Stimulated activated memory B cell treated with anti-CD40 and anti-IgM and Interleukin-4, amounts not matched to agents 10 μg/mL and 1 μg/mL and 100 μg/mL, for 72 hours (primary cell): Measurements from ENCODE around the gene FDX2.

Experiments used
- ATAC-seq: fragments of 150-1000 bp; cut with Tn5 transposase; 2 replicates; pipeline ENCODE4 v1.10.0; 2021
- H3K27ac Mint-ChIP-seq: one replicate; pipeline ENCODE4 v1.8.0; 2022; ENCODE audit warnings: mild to moderate bottlenecking, mixed read lengths
- H3K27me3 Mint-ChIP-seq: one replicate; pipeline ENCODE4 v1.8.0; 2022; ENCODE audit warnings: mixed read lengths
- H3K36me3 Mint-ChIP-seq: one replicate; pipeline ENCODE4 v1.8.0; 2022; ENCODE audit warnings: mixed read lengths
- H3K4me1 Mint-ChIP-seq: one replicate; pipeline ENCODE4 v1.8.0; 2022; ENCODE audit warnings: mixed read lengths
- H3K4me3 Mint-ChIP-seq: one replicate; pipeline ENCODE4 v1.8.0; 2022; ENCODE audit warnings: mild to moderate bottlenecking, moderate library complexity, mixed read lengths
- H3K9me3 Mint-ChIP-seq: one replicate; pipeline ENCODE4 v1.8.0; 2022; ENCODE audit warnings: mixed read lengths

Gene FDX2

DNA sequence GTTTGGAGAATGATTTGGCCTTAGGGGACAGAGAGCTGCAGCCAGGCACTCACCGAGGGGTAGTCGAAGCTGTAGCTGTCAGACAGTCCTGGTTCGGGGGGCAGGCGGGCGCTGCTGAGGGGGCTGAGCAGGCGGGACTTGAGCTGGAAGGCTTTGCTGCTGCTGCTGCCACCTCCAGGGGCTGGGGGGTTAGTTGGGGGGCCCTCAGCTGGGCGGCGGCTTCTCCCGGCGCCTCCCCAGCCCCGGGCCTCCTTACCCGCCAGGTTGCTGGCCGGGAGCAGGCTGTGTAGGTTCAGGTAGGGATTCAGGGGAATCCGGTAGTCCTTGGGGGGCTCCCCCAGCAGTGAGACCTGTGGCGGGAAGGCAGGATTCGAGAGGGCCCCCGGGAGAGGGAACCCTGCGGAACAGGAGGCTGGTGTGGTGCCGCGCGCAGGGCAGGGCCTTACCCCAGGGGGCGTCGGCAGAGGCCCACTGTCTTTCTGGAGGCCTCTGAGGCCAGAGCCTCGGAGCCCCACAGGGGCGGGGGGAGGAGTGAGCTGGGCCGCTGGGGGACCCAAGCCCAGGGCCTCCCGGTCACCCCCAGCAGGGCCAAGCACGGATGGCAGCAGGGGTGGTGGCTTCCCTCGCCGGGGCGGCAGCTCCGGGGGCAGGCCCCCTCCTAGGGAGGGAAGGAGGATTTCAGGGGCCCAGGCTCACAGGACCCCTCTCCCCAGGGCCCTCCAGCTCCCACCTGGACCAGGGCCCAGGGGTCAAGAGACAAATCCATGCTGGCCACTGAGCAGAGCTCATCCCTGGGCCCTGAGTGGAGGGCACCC lies 5.0 kb upstream of the FDX2 start:
- ATAC-seq: peak; percentile 40
- Mint-ChIP-seq H3K9me3 (no peaks in the 10 kb centered on the region), H3K4me3 (no peak overlapping the region), H3K36me3 (peaks cover 36% of the 10 kb centered on the region), H3K27me3 (no peaks in the 10 kb centered on the region), H3K4me1 (peaks cover 11% of the 10 kb centered on the region), H3K27ac (no peak overlapping the region)

DNA sequence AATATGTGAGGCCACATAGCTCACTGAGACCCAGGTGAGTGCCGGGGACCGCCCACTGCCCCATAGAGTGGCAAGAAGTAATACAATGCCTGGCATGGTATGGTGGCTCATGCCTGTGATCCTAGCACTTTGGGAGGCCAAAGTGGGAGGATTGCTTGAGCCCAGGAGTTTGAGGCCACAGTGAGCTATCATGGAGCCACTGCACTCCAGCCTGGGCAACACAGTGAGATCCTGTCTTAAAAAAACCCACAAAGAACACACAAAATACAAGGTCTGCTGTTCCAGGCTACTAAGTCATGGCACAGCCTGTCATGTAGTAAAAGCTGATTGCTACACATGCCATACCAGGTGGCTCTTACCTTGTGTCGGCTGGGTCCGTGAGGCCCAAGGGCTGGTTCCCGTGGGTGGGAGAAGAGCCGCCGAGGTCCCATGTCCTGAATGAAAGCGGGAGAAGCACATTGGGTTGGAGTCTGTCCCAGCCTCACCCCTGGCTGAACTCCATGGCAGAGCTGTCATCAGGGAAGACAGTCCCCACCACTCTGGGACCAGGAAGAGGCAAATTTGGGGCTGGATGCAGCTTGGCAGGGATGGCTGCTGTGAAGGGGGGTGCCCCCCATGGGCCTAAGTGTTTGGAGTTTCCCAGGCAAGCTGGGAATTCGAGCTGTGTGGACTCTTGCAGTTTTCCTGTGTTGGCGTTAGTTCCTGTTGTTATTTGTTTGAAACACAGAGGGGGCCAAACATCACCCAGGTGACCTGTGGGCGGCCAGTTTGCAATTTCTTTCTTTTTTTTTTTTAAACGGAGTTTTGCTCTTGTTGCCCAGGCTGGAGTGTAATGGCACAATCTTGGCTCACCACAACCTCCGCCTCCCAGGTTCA lies 3.2 kb upstream of the FDX2 start:
- H3K9me3 Mint-ChIP-seq: no peaks in the 10 kb centered on the region
- peaks cover 28% of the 10 kb centered on the region for H3K4me1 Mint-ChIP-seq
- H3K4me3 Mint-ChIP-seq: no peak overlapping the region
- H3K27ac Mint-ChIP-seq: no peak overlapping the region
- ATAC-seq: no peak
- peaks cover 38% of the 10 kb centered on the region for H3K36me3 Mint-ChIP-seq
- H3K27me3 Mint-ChIP-seq: no peaks in the 10 kb centered on the region

DNA sequence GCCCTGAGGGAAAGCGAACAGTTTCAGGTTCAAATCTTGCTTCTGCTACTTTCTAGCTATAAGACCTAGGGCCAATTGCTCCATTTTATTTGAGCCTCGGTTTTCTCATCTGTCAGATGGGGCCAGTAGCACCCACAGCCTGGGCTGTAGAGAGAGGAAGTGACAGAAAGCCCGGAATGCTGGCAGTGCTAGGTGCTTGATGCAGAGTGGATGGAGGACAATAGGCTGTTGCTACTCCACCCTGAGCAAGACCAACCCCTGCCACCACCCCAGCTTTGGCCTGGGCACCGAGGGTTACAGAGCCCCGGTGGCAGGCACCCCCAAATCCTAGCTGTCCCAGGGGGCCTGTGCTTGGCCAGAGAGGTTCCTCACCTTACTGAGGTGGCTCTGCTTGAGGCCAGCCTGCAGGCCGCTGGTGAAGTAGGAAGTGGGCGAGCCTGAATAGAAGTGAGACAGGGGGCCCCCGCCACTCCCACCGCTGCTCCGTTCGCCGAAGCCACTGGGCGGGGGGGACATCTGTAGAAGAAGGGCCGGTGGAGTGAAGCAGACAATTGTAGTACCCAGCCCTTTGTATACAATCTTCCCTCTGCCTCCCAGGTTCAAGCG lies 2.1 kb upstream of the FDX2 start:
- no peak for ATAC-seq
- Mint-ChIP-seq H3K4me1 (peaks cover 28% of the 10 kb centered on the region), H3K27ac (no peak overlapping the region)

DNA sequence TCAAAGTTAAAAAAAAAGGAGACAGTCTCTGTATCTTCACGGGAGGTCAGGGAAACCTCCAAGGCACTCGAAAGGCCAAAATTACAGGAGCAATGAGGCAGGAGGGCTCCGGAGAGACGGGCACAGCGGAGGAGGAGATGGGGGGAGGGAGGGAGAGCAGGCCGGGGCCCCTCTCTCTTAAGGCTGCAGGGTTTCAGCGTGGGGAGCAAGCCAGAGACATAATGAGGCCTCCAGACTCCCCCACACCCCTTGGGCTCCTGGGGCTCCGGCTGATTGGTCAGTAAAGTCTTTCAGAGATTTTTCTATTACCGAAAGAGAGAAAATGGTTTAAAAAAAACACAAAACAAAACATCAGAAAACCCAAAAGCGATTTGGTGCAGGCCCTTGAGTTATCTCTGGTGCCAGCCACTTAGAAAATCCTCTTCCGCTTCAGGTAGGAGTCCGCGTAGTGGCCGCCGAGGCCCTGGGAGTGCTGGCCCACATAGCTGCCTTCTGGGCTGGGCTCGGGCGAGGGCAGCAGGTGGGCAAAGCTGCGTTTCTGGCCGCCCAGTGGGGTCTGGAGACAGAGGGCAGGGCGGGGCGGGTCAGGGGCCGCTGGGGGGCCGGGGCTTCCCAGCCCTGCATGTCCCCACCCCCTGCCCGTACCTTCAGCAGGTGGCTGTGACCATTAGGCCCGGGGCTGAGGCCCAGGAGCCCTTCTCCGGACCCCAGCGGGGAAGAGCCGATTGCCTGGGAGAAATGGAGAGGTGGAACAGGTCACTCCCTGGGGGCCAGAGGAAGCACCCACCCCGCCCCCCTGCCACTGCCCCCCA lies 1.4 kb upstream of the FDX2 start:
- H3K27me3 Mint-ChIP-seq: no peaks in the 10 kb centered on the region
- H3K27ac Mint-ChIP-seq: peak overlapping the region; percentile 72
- no peak for ATAC-seq
- H3K4me3 Mint-ChIP-seq: no peak overlapping the region
- H3K36me3 Mint-ChIP-seq: peaks cover 44% of the 10 kb centered on the region
- no peaks in the 10 kb centered on the region for H3K9me3 Mint-ChIP-seq
- peaks cover 28% of the 10 kb centered on the region for H3K4me1 Mint-ChIP-seq

More for the DNA sequence above, 2.1 kb upstream of the FDX2 start:
- H3K27me3 Mint-ChIP-seq: no peaks in the 10 kb centered on the region
- H3K36me3 Mint-ChIP-seq: peaks cover 43% of the 10 kb centered on the region
- no peaks in the 10 kb centered on the region for H3K9me3 Mint-ChIP-seq
- no peak overlapping the region for H3K4me3 Mint-ChIP-seq

DNA sequence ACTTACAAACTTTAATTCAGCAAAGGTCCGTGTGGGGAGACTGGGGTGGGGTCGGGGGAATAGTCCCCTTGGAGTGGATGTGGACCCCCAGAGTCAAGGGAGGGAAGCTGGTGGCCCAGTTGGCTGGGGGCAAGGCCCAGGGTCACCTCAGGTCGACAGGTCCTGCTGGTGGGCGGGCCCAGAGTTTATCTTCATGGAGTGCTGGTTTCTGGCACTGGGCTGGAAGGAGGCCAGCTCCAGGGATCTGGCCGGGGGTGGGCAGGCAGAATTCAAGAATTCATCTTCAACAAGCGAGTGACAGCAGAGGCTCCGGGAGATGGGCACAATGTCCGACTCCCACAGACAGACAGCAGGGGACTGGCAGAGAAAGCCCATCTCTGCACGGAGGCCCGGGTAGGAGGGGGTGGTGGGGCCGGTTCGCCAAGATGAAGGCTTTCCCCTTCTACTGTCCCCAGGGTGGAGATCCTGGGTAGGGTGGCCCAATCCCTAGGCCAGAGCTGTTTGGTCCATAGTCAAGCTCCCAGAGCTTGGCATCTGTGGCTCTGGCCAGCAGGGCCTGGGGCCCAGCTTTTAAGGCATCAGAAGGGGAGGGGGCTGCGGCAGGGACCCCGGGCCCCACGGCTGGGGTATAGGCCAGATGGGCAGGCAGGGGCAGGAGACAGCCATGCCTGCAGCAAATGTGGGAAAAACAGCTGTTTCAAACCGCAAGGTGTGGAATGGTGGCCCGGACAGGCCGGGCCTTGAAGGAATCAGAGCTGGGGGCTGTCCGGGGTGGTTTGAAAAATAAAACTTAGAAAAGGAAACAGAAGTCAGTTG lies 622 bp upstream of the FDX2 start:
- Mint-ChIP-seq H3K27me3 (no peaks in the 10 kb centered on the region), H3K9me3 (no peaks in the 10 kb centered on the region), H3K27ac (peak overlapping the region; percentile 72), H3K4me3 (peak overlapping the region; percentile 90), H3K36me3 (peaks cover 37% of the 10 kb centered on the region), H3K4me1 (peaks cover 28% of the 10 kb centered on the region)
- ATAC-seq: peak; percentile 9

DNA sequence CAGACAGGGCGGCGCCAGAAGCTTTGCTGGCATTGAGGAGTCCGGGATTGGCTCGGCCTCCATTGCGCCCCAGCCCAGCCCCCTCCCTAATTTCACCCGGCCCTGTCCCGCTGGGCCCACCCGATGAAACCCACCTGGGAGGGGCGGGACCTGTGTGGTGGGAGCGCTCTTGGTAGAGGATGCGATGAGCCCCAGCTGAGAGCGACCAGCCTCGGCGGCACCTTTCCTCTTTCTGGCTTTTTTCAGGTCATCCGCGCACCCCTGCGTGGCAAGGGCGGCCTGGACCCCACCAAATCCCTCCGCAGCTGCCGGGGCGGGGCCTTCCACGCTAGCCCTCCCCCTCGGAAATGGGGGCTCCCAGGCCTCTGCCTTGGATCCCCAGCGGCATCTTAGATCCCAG lies 6.4 kb downstream of the FDX2 start, which contains the start of gene ZGLP1:
Gene ZGLP1 (minus strand): TSS at position 393 of the 400 bp plus-strand sequence.
- H3K27ac Mint-ChIP-seq: no peak within 1 kb of the TSS
- peaks cover 26% of the 10 kb centered on the region for H3K36me3 Mint-ChIP-seq
- no peaks in the 10 kb centered on the region for H3K9me3 Mint-ChIP-seq

DNA sequence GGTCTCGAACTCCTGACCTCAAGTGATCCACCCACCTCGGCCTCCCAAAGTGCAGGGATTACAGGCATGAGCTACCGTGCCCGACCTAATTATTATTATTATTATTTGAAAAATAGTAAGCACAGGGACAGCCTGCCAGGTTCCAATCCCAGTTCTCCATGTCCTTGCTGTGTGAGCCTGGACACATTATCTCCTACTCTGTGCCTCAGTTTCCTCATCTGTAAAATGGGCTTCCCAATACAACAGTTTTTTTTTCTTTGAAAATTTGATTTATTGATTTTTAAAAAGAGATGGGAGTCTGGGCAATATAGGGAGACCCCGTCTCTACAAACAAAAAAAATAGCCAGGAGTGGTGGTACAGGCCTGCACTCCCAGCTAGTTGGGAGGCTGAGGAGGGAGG lies 9.5 kb downstream of the FDX2 start:
- no peaks in the 10 kb centered on the region for H3K27me3 Mint-ChIP-seq
- ATAC-seq: no peak
- peaks cover 26% of the 10 kb centered on the region for H3K36me3 Mint-ChIP-seq
- H3K9me3 Mint-ChIP-seq: no peaks in the 10 kb centered on the region
- H3K4me3 Mint-ChIP-seq: no peak overlapping the region
- no peak overlapping the region for H3K27ac Mint-ChIP-seq
- peaks cover 8% of the 10 kb centered on the region for H3K4me1 Mint-ChIP-seq

More for the DNA sequence above, 6.4 kb downstream of the FDX2 start, which contains the start of gene ZGLP1:
- Mint-ChIP-seq H3K4me1 (peaks cover 12% of the 10 kb centered on the region), H3K4me3 (no peak within 1 kb of the TSS), H3K27me3 (no peaks in the 10 kb centered on the region)
- no peak for ATAC-seq

DNA sequence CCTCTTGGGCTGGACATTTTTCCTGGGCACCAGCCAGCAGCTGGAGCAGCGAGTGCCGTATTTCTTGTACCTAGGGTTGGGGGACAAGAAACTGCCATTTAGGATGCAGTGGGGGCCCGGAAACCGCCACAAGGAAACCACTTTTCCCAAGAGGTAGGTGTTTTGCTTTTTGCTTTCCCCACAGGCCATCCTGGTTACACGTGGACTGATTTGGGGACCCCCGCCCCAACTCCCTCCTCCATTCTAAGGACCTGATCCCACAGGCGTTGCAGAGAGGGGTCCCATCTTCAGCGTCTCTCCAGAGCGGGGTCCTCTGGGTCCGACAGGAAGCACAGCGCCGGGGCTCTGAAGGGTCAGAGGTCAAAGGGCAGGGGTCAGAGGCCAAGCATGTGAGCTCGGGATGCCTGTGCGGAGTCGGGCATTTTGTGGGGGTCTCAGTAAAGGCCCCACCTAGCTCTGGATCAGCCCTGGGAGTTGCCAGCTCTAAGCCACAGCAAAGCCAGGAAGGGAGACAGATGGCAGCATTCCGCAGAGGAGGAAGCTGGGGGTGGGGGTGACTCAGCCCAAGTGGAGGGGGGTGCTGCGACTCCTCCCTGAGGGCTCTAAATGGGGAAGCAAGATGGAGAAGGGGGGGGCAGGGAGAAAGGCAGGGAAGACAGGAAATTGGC lies 10.5 kb downstream of the FDX2 start:
- H3K4me3 Mint-ChIP-seq: no peak overlapping the region
- no peak overlapping the region for H3K27ac Mint-ChIP-seq
- peaks cover 24% of the 10 kb centered on the region for H3K36me3 Mint-ChIP-seq
- H3K4me1 Mint-ChIP-seq: peaks cover 8% of the 10 kb centered on the region
- no peaks in the 10 kb centered on the region for H3K9me3 Mint-ChIP-seq
- H3K27me3 Mint-ChIP-seq: no peaks in the 10 kb centered on the region
- no peak for ATAC-seq

DNA sequence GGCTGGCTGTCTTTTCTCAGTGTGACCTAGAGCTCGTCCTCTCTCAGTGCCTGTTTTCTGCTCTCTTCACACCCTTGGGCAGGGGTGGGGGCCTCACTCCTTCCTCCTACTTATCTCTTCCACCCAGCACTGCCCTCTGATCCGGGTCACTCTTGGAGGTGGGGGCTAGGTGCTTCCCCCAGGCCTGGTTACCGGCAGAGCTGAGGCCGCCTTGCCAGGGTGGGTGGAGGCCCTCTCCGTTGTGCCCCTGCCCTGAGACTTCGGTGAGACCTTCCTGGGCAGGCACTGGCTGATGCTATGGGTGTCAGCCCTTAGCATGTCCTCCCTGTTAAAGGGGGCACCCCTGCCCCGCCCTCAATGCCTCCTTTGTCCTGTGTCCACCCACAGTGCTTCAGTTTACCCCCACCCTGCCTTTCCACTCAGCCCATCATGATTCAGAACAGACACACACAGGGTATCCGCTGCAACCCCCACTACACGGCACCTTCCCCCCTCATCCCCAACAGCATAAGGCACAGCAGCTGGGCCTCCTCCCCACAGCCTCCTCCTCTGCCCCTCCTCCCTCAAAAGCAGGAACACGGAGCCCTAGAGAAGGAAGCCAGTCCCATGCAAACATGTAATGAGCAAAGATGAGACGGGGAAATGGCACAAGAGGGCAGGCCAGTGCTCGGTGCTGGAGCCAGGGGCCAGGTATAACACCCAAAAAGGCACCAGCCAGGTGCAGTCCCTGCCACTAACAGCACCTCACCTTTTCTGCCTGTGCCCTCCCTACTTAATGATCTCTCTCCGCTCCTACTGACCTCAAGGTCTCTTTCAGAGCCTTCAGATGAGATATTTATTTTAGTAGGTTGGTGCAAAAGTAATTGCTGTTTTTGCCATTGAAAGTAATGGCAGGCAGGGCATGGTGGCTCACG lies 16.0 kb downstream of the FDX2 start:
- no peaks in the 10 kb centered on the region for H3K9me3 Mint-ChIP-seq
- no peak overlapping the region for H3K4me3 Mint-ChIP-seq
- H3K27me3 Mint-ChIP-seq: peaks cover 12% of the 10 kb centered on the region
- peak overlapping the region; percentile 28 for H3K27ac Mint-ChIP-seq
- H3K36me3 Mint-ChIP-seq: peaks cover 9% of the 10 kb centered on the region
- peaks cover 15% of the 10 kb centered on the region for H3K4me1 Mint-ChIP-seq
- ATAC-seq: peak; percentile 42

DNA sequence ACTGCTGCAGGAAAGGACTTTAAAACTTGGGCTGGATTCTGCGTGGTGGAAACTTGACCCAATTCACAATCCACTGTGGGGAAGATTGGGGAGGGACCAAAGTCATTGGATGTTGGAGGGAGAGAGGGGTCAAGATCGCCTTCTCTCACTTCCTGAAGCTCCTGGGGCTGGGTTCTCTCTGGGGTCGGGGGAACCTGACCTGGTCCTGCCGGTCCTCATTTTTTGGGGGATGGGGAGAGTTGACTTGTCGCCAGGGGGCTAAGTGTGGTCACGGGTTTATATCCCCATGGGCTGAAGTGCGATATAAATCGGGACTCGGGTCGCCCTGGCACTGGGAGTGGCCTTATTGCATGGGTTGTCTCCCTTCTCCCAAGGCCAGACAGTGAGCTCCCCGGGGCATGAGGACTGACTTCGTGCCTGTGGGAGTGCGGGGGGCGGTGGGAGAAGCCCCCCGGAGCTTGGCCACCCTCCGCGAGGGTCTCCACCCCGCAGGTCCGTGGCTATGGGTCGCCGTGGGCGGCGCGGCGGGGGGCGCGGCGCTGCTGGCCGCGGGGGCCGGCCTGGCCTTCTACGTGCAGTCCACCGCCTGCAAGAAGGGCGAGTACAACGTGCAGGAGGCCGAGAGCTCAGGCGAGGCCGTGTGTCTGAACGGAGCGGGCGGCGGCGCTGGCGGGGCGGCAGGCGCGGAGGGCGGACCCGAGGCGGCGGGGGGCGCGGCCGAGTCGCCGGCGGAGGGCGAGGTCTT lies 19.8 kb downstream of the FDX2 start:
- H3K36me3 Mint-ChIP-seq: peaks cover 5% of the 10 kb centered on the region
- peaks cover 41% of the 10 kb centered on the region for H3K4me1 Mint-ChIP-seq
- peak overlapping the region; percentile 17 for H3K27ac Mint-ChIP-seq
- H3K4me3 Mint-ChIP-seq: peak overlapping the region; percentile 71
- no peak for ATAC-seq
- peaks cover 3% of the 10 kb centered on the region for H3K9me3 Mint-ChIP-seq
- H3K27me3 Mint-ChIP-seq: peaks cover 47% of the 10 kb centered on the region

DNA sequence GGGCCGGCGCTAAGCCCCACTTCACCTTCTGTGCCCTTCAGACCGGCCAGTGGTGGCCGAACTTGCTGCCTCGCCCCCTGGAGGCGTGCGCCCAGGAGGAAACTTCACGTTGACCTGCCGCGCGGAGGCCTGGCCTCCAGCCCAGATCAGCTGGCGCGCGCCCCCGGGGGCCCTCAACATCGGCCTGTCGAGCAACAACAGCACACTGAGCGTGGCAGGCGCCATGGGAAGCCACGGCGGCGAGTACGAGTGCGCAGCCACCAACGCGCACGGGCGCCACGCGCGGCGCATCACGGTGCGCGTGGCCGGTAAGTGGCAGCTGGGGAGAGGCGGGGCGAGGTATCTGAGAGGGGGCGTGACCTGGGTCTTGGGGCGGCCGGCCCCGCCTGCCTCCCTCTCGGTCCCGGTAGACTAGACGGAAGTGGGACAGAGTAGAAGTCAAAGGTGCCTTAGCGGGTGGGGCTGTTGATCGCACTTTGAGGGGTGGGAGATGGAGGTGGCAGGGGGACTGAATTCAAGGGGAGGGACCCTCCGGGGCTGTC lies 20.4 kb downstream of the FDX2 start:
- Mint-ChIP-seq H3K4me3 (peak overlapping the region; percentile 71), H3K27ac (peak overlapping the region; percentile 17), H3K27me3 (peaks cover 54% of the 10 kb centered on the region), H3K9me3 (peaks cover 3% of the 10 kb centered on the region), H3K4me1 (peaks cover 47% of the 10 kb centered on the region), H3K36me3 (peaks cover 5% of the 10 kb centered on the region)
- peak; percentile 78 for ATAC-seq

DNA sequence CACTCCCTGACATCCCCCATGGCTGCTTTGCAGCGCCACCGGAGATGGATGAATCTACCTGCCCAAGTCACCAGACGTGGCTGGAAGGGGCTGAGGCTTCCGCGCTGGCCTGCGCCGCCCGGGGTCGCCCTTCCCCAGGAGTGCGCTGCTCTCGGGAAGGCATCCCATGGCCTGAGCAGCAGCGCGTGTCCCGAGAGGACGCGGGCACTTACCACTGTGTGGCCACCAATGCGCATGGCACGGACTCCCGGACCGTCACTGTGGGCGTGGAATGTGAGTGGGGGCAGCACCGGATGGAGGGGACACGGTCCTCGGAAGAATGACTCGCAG lies 21.5 kb downstream of the FDX2 start:
- ATAC-seq: no peak
- Mint-ChIP-seq H3K4me3 (peak overlapping the region; percentile 26), H3K36me3 (peaks cover 5% of the 10 kb centered on the region), H3K27ac (peak overlapping the region; percentile 6), H3K4me1 (peaks cover 48% of the 10 kb centered on the region), H3K27me3 (peaks cover 61% of the 10 kb centered on the region), H3K9me3 (peaks cover 3% of the 10 kb centered on the region)
